Activated naive CD4-positive, alpha-beta T cell (primary cell): ENCODE results near the gene AGAP5.

Source experiments
- DNase-seq, 4 experiments: peaks; one replicate each; lab custom pipeline; 2025; lab: John Stamatoyannopoulos, UW

AGAP5 gene

DNA sequence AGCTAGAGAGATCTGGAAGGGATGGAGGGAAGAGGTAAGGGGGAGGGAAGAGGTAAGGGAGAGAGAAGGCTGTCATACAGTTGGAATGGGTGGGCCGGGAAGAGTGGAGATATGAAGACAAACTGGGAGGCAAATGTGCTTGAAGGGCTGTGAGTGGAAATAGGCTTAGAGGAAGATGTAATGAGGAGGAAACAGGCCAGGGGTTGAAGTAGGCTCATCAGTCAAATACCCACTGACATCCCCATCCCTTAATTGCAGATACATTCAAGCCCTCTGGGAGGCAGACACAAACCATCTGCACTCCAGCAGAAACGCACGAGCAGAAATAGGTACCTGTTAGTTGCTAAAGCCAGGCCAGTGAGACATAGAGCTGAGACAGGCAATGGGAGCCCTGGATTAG is 44.2 kb downstream of the AGAP5 start:
- no peak for DNase-seq

- no peak for DNase-seq
These were observed 44.7 kb downstream of the AGAP5 start for GRCh38 chr10:73653195-73653594.

DNA sequence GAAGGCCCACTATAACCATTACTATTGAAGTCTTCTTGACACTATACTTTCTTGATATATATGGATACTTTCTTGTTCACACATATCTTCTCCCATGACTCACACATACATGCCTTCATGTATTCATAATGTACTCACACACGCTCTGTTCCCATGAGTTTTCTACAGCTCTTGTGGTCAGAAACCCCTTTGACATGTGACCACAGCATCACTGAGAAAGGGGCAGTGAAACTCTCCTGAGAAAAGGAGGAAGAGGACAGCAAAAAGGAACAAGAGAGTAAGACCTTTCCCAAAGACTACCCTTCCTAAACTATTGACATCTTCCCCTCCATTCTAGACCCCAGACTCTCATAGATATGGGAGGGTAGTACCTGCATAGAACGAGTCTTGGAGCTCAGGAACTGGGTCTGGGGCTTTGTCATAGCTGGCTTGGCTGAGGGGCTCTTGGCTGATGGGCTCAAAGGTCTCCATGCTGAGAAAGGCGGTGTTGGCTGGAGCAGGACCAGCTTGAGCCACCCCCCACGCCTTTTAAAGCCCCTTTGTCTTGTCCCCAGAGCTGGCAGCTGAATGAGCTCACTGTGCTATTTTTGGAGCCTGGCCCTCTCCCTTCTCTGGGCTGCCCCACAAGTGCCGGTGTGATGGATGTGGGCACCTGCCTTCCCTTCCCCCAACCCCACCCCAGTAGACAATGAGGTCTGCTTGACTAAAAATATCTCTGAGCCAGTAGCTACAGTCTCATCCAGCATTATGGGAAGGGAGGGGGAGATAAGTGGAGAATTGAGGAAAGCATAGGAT is 47.2 kb downstream of the AGAP5 start:
- no peak for DNase-seq

GRCh38 chr10:73649876-73650536 is 47.9 kb downstream of the AGAP5 start:
- DNase-seq: no peak

DNA sequence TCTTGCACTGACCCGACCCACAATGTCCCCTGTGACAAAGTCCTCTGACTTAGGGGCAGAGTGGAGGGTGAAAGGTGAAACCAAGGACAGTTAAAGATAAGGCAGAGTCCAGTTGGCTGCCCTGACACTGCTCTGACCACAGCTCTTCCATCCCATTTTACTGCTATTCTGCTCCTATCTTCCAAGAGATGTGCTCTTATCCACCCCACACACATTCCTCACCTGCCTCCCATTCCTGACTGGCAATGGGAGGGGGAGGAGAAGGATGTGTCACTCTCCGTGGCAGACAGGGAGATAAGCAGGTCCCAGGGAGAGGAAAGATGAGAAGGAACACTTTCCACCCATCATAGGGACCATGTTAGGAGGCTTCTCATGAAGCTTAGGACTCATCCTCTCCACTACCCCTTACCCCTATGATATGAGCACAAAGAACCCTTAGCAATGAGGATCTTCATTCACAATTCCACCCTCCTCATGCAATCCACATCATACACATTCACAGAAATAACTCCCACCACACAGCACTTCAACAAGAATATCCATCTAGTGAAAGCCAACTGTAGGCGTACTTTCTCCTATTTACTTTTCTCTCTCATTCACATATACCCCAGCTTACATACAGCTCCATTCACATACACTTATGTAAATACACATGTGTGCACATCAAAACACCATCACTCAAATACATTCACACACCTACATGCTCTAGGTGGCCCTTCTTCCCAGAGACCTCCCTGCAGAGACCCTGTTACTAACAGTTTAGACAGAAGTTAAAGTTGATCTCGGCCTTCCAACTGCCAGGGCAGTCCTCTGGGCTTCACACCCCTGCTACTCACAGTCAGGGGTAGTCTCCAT is 48.7 kb downstream of the AGAP5 start:
- no peak for DNase-seq

DNA sequence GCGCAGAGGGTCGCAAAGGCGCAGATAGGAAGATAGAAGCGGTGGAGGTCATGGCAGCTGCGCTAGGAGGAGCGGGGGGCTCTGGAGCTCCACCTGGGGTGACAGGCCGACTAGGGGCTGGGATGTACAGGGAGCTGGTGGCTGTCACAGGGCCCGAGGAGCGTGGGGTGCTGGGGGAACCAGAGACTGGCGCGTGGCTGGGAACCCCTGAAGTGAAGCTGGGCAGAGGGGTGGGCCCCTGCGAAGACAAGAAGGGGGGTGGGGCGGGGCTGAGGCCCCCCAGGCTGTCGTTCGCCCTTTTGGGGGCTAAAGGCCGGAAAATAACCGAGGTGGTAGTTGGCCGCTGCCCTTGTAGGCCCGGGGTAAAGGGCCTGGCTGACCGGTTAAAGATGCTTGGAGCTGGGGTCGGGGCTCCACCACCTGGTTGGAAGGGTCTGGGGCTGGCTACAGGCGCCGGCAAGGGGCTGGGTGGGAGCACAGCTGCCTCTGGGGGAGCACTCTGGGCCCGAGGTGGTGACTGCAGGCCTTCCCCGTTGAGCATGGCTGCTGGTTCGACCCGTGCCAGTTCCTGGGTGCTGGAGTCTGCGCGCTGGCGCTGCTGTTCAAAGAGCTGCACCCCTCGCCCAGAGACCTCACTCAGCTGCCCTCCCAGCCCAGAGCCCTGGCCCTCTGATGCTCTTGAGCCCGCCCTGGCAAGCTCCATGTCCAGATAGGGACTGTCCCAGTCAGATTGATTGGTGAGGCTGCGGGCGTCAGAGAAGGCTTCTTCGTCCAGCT is 49.8 kb downstream of the AGAP5 start:
- no peak for DNase-seq

DNA sequence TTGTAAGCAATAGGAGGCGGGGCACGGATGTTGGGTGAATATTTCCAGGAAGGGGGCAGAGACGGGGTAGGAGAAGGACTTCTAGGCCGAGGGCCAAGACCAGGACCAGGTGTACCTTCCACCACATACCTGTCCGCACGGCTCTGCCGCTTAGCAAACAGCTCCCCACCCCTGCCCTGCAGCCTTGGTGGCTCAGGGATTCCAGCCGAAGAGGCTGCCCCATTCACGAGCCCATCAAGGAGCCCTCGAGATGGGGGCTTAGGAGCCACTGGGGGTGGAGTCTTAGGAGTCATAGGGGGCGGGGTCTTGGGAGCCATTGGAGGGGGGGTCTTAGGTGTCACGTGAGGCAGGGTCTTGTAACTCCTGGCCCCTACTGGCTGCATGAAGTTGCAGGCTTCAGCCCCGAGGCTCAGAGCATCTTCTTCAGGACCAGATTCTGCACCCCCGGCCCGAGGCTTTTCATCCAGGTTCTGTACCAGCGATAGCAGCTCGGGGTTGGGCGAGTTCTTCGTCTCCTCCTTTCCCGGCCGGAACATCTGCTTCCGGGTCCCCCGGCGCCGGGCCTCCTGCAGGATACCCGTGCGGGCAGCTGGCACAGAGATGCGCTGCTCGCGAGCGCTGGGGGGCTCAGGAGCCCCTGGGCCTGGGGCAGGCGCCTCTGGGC is 50.6 kb downstream of the AGAP5 start:
- DNase-seq: peak in 1 of 4 experiments; percentile 13

- no peak for DNase-seq
These were observed 51.3 kb downstream of the AGAP5 start for GRCh38 chr10:73646598-73647041.

- no peak for DNase-seq
These were observed 52.7 kb downstream of the AGAP5 start for GRCh38 chr10:73645251-73645650.

DNA sequence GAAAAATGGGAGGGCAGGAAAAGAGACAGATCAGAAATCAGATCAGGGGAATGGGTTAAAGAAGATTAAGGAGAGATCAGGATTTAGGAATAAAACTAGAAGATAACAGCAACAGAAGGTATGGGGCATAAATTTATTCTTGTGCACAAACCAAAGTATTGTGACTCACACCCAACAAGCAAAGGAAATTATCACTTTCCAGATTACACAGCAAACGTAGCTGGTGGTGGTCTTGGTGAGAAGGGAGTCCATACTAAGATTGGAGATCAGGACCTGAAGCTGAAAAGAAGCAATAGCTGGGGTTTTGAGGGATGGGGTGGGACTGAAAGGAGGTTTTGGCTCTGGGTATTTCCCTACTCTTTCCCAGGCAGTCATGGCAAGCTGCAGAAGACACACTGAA is 53.1 kb downstream of the AGAP5 start:
- no peak for DNase-seq

DNA sequence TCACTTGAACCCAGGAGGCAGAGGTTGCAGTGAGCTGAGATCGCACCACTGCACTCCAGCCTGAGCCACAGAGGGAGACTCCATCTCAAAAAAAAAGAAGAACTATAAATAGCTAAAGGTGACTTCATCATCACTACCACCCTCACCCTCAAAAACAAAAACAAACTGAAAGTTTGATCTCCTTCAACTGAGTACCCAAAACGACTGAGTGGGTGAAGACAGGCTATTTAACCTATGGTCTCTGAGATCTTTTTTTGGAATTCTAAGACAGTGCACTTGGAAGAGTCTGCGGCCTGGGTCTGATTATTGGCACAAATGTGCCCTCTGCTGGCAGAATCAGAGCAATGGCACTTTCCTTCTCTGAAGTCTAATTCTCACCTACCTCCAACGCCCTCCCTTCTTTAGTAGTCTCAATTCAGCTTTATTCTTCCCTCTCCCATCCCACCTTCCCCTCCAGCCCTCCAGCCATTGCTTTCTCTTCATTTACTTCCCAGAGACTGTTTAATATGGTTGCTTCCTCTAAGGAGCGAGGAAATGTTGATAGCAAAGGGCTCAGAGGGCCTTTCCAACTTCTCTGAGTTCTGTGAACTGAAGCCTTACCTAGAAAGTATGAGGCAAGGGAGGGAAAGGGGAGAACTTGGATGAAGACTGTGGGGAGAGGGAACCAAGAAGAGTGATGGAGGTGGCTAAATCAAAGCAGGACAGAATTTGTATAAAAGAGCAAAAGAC is 53.7 kb downstream of the AGAP5 start:
- peak in 1 of 4 experiments; percentile 22 for DNase-seq

GRCh38 chr10:73643362-73643761 is 54.5 kb downstream of the AGAP5 start:
- no peak for DNase-seq

- no peak for DNase-seq
These were observed 56.4 kb downstream of the AGAP5 start, which contains the start of gene MYOZ1 for GRCh38 chr10:73641328-73642060. Gene MYOZ1, minus strand, starts transcription at chr10:73641474. Its CDS starts 1,457 bp downstream, at chr10:73640017.

DNA sequence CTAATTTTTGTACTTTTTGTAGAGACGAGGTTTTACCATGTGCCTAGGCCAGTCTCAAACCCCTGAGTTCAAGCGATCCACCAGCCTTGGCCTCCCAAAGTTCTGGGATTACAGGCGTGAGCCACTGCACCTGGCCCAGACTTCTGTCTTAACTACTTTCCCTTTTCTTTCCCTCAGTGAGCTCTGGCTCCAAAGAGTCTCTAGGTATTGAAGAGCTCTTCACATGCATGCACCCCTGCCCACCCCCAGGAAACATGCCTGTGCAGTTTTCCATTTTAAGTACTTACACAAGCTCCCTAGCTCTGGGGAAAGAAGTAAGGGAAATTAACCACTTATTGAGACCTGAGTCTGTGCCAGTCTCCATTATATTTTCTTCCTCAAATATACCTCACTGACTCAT is 58.6 kb downstream of the AGAP5 start:
- no peak for DNase-seq

- no peak for DNase-seq
These were observed 62.1 kb downstream of the AGAP5 start for GRCh38 chr10:73635781-73636180.

DNA sequence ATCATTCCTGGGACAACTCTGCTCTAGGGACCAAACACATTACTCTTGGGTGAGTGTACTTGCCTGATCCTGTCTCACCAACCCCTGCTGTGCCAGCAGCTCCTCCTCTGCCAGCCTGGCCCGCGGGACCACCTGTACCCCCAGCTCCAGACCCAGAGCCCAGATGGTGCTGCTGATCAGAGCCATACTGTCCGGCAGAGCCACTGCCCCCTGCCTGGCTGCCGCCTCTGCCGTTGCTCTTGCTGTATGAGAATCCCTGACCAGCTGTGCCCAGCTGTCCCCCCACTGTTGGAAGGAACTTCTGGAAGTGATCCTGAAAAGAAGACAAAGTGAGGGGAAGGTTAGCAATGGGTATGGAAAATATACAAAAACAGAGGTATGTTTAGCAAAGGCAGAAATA is 63.5 kb downstream of the AGAP5 start:
- no peak for DNase-seq

DNA sequence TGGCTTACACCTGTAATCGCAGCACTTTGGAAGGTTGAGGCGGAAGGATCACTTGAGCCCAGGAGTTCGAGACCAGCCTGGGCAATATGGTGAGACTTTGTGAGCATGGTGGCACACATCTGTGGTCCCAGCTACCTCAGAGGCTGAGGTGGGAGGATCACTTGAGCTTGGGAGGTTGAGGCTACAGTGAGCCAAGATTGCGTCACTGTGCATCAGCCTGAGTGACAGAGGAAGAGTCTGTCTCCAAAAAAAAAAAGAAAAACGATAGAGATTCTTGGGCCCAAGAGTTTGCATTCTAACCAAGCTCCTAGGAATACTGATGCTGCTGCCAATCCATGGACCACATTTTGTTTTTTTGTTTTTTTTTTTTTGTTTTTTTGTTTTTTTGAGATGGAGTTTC is 68.7 kb downstream of the AGAP5 start:
- DNase-seq: no peak

DNA sequence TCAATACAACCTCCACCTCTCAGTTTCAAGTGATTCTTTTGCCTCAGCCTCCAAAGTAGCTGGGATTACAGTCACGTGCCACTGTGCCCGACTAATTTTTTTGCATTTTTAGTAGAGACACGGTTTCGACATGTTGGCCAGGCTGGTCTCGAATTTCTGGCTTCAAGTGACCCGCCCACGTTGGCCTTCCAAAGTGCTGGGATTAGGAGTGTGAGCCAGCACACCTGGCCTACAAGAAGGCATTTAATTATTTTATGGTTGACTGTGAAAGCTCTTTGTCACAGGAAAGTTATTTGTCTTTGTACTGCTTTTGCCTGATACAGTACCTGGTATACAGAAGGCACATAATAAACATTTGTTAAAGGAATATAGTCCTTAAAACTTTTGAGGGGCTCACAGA is 69.5 kb downstream of the AGAP5 start:
- DNase-seq: no peak

DNA sequence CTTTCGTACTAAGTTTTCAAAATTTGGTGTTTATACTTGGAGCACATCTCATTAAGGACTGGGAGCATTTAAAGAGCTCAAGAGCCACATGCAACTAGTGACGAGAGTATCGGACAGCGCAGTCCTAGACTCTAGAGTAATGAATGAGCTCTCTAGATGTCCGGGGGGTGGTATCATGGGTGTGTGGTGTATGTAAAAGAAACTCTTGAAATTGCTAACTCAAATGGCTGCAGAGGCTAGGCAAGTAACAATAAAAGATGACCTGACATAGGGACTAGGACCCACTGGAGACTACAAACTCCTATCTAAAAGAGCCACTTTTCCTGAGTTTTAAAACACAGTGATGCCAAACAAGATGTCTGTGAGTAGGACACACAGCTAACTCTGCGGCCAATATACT is 70.6 kb downstream of the AGAP5 start:
- DNase-seq: no peak
